Lower leg skin (tissue), 4 donors: ENCODE results near the gene TRIM50. TPM values are rescaled to one million over a fixed set of nuclear protein-coding genes. Genes with fewer than 3 reads are reported as not detected.
"Not testable (repeated sequence)": the region's sequence is repeated elsewhere in the genome, so short reads cannot be mapped to it uniquely, and the experiment has no call there.

Experiments used
- DNase-seq, 2 donors: peaks; one replicate each; pipeline ENCODE4 v3.0.0-alpha.2; 2019; ENCODE audit warnings: low spot score in 2 of 2
- H3K4me3 ChIP-seq: fragments of 200-600 bp; sonication (generic); 2 replicates; pipeline ENCODE4 v1.5.1; 2017; ENCODE audit warnings: mild to moderate bottlenecking, low read depth; ENCODE audit not compliant: poor library complexity, severe bottlenecking
- WGBS, 2 donors: methylation state at CpG; one replicate each; pipeline ENCODE4 v1.1.5; 2018; 5-methylcytosine and 5-hydroxymethylcytosine counted together
- intact Hi-C: fragments of 100-400 bp; cut with DNase I; formaldehyde crosslinking; loops from one replicate; pipeline ENCODE4 v1.15.0; 2023; ENCODE audit warnings: low total_unique reads
- total RNA-seq, 4 donors: library from RNA; depleted of rRNA; stranded (reverse); fragments of >200 nt; gene quantifications; one replicate each; pipeline ENCODE4 v1.1.0, GENCODE V29; 2016

Gene TRIM50
- total RNA-seq, 4 donors from 2014 or later, result 0.39 TPM; not detected in 3

DNA sequence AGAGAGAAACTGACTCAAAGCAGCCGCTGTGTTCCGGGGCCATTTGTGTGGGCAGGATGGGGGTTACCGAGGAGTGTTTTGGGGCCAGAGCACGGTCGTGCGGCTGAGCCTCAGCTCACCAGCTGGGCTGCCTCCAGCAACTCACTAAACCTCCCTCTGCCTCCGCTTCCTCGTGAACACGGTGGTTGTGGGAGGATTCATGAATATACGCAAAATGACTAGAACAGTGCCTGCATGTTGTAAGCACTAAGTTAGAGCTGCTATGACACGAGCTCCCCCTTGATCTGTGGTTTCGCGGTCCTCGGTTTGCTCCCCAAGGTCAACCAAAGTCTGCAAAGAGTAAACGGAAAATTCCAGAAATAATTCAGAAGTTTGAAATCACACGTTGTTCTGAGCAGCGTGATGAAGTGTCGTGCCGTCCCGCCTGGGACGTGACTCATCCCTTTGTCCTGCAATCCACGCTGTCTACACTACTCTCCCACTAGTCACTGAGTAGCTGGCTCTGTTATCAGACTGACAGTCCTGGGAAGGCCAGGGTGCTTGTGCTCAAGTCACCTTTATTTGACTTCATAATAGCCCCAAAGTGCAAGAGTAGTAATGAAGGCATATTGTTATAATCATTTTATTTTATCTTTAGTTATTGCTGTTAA is 61.0 kb downstream of the TRIM50 start:
- DNase-seq, H3K4me3 ChIP-seq, intact Hi-C loops: not testable (repeated sequence)
- WGBS, 2 donors, result no CpG with 5 or more reads among the region's 22 CpGs

Other genes with a start within 250 kb of the TRIM50 start
- gene SPDYE9, start 242.0 kb downstream of the TRIM50 start, total RNA-seq, result not detected
- 10 to 100 TPM; 31.4 to 39.7 (median 35.0) TPM for gene NSUN5, start 19.3 kb downstream of the TRIM50 start, total RNA-seq
- gene FKBP6, start 79 bp upstream of the TRIM50 start, total RNA-seq, result under 1 TPM in 1 of 4 donors, not detected in 3; 0.15 TPM
- gene FZD9, start 105.7 kb upstream of the TRIM50 start, total RNA-seq, result 1 to 10 TPM; 1.7 to 3.8 (median 2.2) TPM
- gene BAZ1B, start 194.2 kb upstream of the TRIM50 start, total RNA-seq, result 10 to 100 TPM; 22.6 to 33.6 (median 28.8) TPM
- 10 to 100 TPM; 31.8 to 66.2 (median 47.7) TPM for gene BCL7B, start 229.6 kb upstream of the TRIM50 start, total RNA-seq